HepG2 (cell line): ENCODE data around the gene TBC1D5. TPM values are rescaled to one million over a fixed set of nuclear protein-coding genes. Genes with fewer than 3 reads are reported as not detected.
A peak's percentile ranks its signal among the peaks of the same experiment; 100 is the strongest.

ENCODE experiments used
- ARNT ChIP-seq: fragments of 450-650 bp; IDR thresholded peaks from 2 replicates; pipeline ENCODE4 v1.6.1; 2017
- BRCA1 ChIP-seq: sonication (generic); formaldehyde crosslinking; IDR thresholded peaks from 2 replicates; pipeline ENCODE4 v1.4.0; 2020; ENCODE audit warnings: missing genetic modification reagents
- DR1 ChIP-seq: sonication (generic); formaldehyde crosslinking; IDR thresholded peaks from 2 replicates; pipeline ENCODE4 v1.8.0; 2021; ENCODE audit warnings: mild to moderate bottlenecking, missing genetic modification reagents, inconsistent platforms
- ELF1 ChIP-seq: sonication (generic); formaldehyde crosslinking; IDR thresholded peaks from 2 replicates; pipeline ENCODE4 v1.4.0; 2020; ENCODE audit warnings: missing genetic modification reagents
- GTF3A ChIP-seq: sonication (generic); formaldehyde crosslinking; conservative IDR thresholded peaks from 2 replicates; pipeline ENCODE4 v1.4.0; 2020; ENCODE audit warnings: mild to moderate bottlenecking, missing genetic modification reagents
- KAT7 ChIP-seq: IDR thresholded peaks from 2 replicates; pipeline ENCODE4 v1.6.1; 2018; ENCODE audit warnings: borderline replicate concordance, missing compliant biosample characterization
- NBN ChIP-seq: fragments of 450-650 bp; conservative IDR thresholded peaks from 2 replicates; pipeline ENCODE4 v1.6.1; 2017
- SRSF1 ChIP-seq: fragments of 200-400 bp; formaldehyde crosslinking; optimal IDR thresholded peaks from 2 replicates; pipeline ENCODE3; 2017; ENCODE audit warnings: mild to moderate bottlenecking, low read depth, low read length, moderate library complexity
- STAT5B ChIP-seq: sonication (generic); formaldehyde crosslinking; IDR thresholded peaks from 2 replicates; pipeline ENCODE4 v1.4.0; 2020; ENCODE audit warnings: missing genetic modification reagents
- ZBTB20 ChIP-seq: sonication (generic); formaldehyde crosslinking; IDR thresholded peaks from 2 replicates; pipeline ENCODE4 v1.8.1; 2023; ENCODE audit warnings: missing genetic modification reagents, low read depth, mild to moderate bottlenecking, borderline replicate concordance
- ZFP37 ChIP-seq: sonication (generic); formaldehyde crosslinking; IDR thresholded peaks from 2 replicates; pipeline ENCODE4 v1.4.0; 2020; ENCODE audit warnings: missing genetic modification reagents, borderline replicate concordance
- ZNF207 ChIP-seq: fragments of 450-650 bp; IDR thresholded peaks from 2 replicates; pipeline ENCODE4 v1.6.1; 2016; ENCODE audit warnings: antibody characterized with exemption, borderline replicate concordance
- ZNF367 ChIP-seq: sonication (generic); formaldehyde crosslinking; IDR thresholded peaks from 2 replicates; pipeline ENCODE4 v1.4.0; 2020; ENCODE audit warnings: missing genetic modification reagents, borderline replicate concordance
- ZNF496 ChIP-seq: sonication (generic); formaldehyde crosslinking; IDR thresholded peaks from 2 replicates; pipeline ENCODE4 v1.8.1; 2023; ENCODE audit warnings: mild to moderate bottlenecking, moderate library complexity, missing genetic modification reagents; ENCODE audit not compliant: insufficient replicate concordance
- ZNF567 ChIP-seq: sonication (generic); formaldehyde crosslinking; IDR thresholded peaks from 2 replicates; pipeline ENCODE4 v1.8.1; 2023; ENCODE audit warnings: mild to moderate bottlenecking, missing genetic modification reagents, borderline replicate concordance
- ZNF605 ChIP-seq: sonication (generic); formaldehyde crosslinking; IDR thresholded peaks from 2 replicates; pipeline ENCODE4 v1.8.0; 2022; ENCODE audit warnings: mild to moderate bottlenecking, missing genetic modification reagents
- ZNF615 ChIP-seq: sonication (generic); formaldehyde crosslinking; IDR thresholded peaks from 2 replicates; pipeline ENCODE4 v1.5.0; 2020; ENCODE audit warnings: mild to moderate bottlenecking, missing genetic modification reagents, borderline replicate concordance
- ZNF652 ChIP-seq: IDR thresholded peaks from 2 replicates; pipeline ENCODE4 v1.6.1; 2016; ENCODE audit warnings: low read depth, borderline replicate concordance
- ZNF709 ChIP-seq: sonication (generic); formaldehyde crosslinking; IDR thresholded peaks from 2 replicates; pipeline ENCODE4 v1.5.0; 2020; ENCODE audit warnings: mild to moderate bottlenecking, missing genetic modification reagents
- ZNF83 ChIP-seq: sonication (generic); formaldehyde crosslinking; IDR thresholded peaks from 2 replicates; pipeline ENCODE4 v1.4.0; 2020; ENCODE audit warnings: missing genetic modification reagents, mild to moderate bottlenecking, borderline replicate concordance
- polyA plus RNA-seq, 8 experiments: library from polyadenylated mRNA; depleted of rRNA in 3 of 8; stranded (reverse) in 7 of 8; unstranded in 1 of 8; fragments of >200 nt; fragmentation: Illumina TruSeq in 4 of 8; extraction: Trizol in 4 of 8; gene quantifications; 2 replicates each; pipeline versions ENCODE4 v1.2.1 to v1.2.3, GENCODE V29; 2011 to 2016; ENCODE audit warnings: low read depth in 4 of 8, missing spikeins in 1 of 8, mixed read lengths in 1 of 8; ENCODE audit not compliant: insufficient read depth in 1 of 8
- total RNA-seq, 5 experiments: library from RNA; depleted of rRNA; stranded (reverse); fragments of >200 nt; fragmentation: Illumina TruSeq; extraction: Trizol; gene quantifications; 2 replicates each; pipeline ENCODE4 v1.2.3, GENCODE V29; 2016; ENCODE audit warnings: low read depth in 1 of 5
- TF ChIP-seq, protein P1 (sequence below): fragments of 450-650 bp; IDR thresholded peaks from 2 replicates; pipeline ENCODE4 v1.6.1; 2017; ENCODE audit warnings: mild to moderate bottlenecking
- TF ChIP-seq, protein P2 (sequence below): IDR thresholded peaks from 2 replicates; pipeline ENCODE4 v1.6.1; 2016; ENCODE audit warnings: low read depth
- TF ChIP-seq, protein P3 (sequence below): sonication (generic); formaldehyde crosslinking; IDR thresholded peaks from 2 replicates; pipeline ENCODE4 v1.5.0; 2020; ENCODE audit warnings: mild to moderate bottlenecking, missing genetic modification reagents, moderate library complexity
- TF ChIP-seq, protein P4 (sequence below): sonication (generic); formaldehyde crosslinking; IDR thresholded peaks from 2 replicates; pipeline ENCODE4 v1.4.0; 2020; ENCODE audit warnings: missing genetic modification reagents, low read depth, mild to moderate bottlenecking, borderline replicate concordance

The TBC1D5 gene
- total and polyA plus RNA-seq, 2 of the 13 experiments (the other 11 are each of a cell fraction or from before 2014, with no cell fraction given) = 19.2 to 33.3 TPM

DNA sequence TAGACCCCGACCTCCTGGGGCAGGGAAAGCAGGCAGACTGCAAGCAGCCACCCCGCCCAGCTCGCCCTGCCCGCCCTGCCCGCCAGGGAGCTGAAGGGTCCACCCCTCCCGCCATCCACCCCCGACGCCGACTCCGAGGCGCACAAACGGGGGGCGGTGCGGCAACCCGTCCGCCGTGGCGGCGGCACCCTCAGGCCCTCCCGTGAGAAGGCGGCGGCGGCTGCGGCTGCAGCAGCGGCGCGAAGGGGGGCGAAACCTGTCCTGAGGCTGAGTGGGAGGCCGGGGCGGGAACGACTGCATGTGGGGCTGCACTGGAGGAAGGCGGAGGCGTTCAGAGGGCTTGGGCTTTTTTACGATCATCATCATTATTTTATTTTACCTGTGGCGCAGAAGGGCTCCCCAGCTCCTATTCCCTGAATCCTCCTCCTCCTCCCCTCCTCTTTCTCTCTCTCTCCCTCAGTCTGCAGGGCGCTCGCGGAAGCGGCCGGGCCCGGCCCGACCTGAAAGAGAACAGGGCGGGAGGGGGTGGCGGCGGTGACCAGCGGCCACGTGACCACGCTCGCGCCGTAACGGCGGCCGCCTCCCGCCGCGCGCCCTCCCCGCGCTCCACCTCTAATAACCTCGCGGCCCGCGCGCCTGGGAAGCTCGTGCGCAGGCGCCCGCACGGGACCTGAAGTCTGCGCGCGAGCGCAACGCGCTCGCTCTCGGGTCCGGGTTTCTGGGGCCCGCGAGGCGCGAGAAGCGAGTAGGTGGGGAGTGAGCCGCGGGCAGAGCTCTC, at the start of gene TBC1D5 (continued):
- TF ChIP-seq, protein P1, sequence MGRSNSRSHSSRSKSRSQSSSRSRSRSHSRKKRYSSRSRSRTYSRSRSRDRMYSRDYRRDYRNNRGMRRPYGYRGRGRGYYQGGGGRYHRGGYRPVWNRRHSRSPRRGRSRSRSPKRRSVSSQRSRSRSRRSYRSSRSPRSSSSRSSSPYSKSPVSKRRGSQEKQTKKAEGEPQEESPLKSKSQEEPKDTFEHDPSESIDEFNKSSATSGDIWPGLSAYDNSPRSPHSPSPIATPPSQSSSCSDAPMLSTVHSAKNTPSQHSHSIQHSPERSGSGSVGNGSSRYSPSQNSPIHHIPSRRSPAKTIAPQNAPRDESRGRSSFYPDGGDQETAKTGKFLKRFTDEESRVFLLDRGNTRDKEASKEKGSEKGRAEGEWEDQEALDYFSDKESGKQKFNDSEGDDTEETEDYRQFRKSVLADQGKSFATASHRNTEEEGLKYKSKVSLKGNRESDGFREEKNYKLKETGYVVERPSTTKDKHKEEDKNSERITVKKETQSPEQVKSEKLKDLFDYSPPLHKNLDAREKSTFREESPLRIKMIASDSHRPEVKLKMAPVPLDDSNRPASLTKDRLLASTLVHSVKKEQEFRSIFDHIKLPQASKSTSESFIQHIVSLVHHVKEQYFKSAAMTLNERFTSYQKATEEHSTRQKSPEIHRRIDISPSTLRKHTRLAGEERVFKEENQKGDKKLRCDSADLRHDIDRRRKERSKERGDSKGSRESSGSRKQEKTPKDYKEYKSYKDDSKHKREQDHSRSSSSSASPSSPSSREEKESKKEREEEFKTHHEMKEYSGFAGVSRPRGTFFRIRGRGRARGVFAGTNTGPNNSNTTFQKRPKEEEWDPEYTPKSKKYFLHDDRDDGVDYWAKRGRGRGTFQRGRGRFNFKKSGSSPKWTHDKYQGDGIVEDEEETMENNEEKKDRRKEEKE = no peak
- TF ChIP-seq ZNF652 (CRISPR knock-in tag) (no peak), ZFP37 (CRISPR knock-in tag) (no peak), ZNF367 (CRISPR knock-in tag) (no peak), DR1 (peak; percentile 60; the same call in 1 of the 2 replicates), GTF3A (CRISPR knock-in tag) (0 out of 2 replicates have a peak, but pooled peaks have one; percentile 3), ZNF615 (CRISPR knock-in tag) (peak; percentile 95; the same call in 1 of the 2 replicates), ZNF83 (CRISPR knock-in tag) (no peak), ZNF709 (CRISPR knock-in tag) (peak; percentile 88; the same call in 1 of the 2 replicates), ZNF496 (CRISPR knock-in tag) (no peak), ARNT (no peak), SRSF1 (peak; percentile 71), STAT5B (CRISPR knock-in tag) (no peak), ELF1 (0 out of 2 replicates have a peak, but pooled peaks have one; percentile 32), ZNF207 (no peak), KAT7 (CRISPR knock-in tag) (no peak), ZNF605 (peak; percentile 56), ZNF567 (CRISPR knock-in tag) (no peak; the same call in 1 of the 2 replicates), BRCA1 (CRISPR knock-in tag) (no peak), NBN (no peak), ZBTB20 (CRISPR knock-in tag) (no peak)
- TF ChIP-seq, protein P2, sequence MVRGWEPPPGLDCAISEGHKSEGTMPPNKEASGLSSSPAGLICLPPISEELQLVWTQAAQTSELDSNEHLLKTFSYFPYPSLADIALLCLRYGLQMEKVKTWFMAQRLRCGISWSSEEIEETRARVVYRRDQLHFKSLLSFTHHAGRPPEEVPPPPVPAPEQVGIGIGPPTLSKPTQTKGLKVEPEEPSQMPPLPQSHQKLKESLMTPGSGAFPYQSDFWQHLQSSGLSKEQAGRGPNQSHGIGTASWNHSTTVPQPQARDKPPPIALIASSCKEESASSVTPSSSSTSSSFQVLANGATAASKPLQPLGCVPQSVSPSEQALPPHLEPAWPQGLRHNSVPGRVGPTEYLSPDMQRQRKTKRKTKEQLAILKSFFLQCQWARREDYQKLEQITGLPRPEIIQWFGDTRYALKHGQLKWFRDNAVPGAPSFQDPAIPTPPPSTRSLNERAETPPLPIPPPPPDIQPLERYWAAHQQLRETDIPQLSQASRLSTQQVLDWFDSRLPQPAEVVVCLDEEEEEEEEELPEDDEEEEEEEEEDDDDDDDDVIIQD (CRISPR knock-in tag) = no peak
- TF ChIP-seq, protein P3, sequence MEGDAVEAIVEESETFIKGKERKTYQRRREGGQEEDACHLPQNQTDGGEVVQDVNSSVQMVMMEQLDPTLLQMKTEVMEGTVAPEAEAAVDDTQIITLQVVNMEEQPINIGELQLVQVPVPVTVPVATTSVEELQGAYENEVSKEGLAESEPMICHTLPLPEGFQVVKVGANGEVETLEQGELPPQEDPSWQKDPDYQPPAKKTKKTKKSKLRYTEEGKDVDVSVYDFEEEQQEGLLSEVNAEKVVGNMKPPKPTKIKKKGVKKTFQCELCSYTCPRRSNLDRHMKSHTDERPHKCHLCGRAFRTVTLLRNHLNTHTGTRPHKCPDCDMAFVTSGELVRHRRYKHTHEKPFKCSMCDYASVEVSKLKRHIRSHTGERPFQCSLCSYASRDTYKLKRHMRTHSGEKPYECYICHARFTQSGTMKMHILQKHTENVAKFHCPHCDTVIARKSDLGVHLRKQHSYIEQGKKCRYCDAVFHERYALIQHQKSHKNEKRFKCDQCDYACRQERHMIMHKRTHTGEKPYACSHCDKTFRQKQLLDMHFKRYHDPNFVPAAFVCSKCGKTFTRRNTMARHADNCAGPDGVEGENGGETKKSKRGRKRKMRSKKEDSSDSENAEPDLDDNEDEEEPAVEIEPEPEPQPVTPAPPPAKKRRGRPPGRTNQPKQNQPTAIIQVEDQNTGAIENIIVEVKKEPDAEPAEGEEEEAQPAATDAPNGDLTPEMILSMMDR = no peak; the same call in 1 of the 2 replicates
- TF ChIP-seq, protein P4, sequence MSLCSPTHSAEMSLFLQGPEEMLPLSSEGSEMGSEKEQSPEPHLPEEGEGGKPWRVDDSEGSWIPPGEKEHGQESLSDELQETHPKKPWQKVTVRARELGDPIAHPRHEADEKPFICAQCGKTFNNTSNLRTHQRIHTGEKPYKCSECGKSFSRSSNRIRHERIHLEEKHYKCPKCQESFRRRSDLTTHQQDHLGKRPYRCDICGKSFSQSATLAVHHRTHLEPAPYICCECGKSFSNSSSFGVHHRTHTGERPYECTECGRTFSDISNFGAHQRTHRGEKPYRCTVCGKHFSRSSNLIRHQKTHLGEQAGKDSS = peak; percentile 31
